Activated CD8-positive, alpha-beta memory T cell treated with anti-CD3 and anti-CD28 coated beads for 36 hours (primary cell): ENCODE data around the gene FUT6. TPM values are rescaled to one million over a fixed set of nuclear protein-coding genes. Genes with fewer than 3 reads are reported as not detected.

Source experiments
- CTCF ChIA-PET: fragments of 350-600 bp; sonication (Branson Sonifier 250); formaldehyde crosslinking; loops from one replicate; lab custom pipeline; 2021; ENCODE audit warnings: antibody characterized with exemption; lab: Charles Lee
- POLR2A ChIA-PET: fragments of 350-600 bp; sonication (Branson Sonifier 250); formaldehyde crosslinking; loops from one replicate; lab custom pipeline; 2021; ENCODE audit warnings: antibody characterized with exemption; lab: Charles Lee
- total RNA-seq, 2 experiments: library from RNA; stranded (reverse); gene quantifications; one replicate each; pipeline ENCODE4 v1.2.3, GENCODE V29; 2021

The FUT6 gene
- total RNA-seq, 2 experiments from 2014 or later, result not detected

- ChIA-PET POLR2A (no interaction called here), CTCF (interaction anchor here (1.0 kb wide), 1 partner anchor 10 kb away, joined by 3 read pairs; no protein-coding TSS in a partner anchor)
Measured at GRCh38 chr19:5814123-5814851, 25.2 kb downstream of the FUT6 start.

- ChIA-PET POLR2A (no interaction called here), CTCF (no interaction called here)
Measured at GRCh38 chr19:5811117-5811516, 28.4 kb downstream of the FUT6 start.

- ChIA-PET CTCF (no interaction called here), POLR2A (interaction anchor here (0.6 kb wide), 1 partner anchor 41 kb away, joined by 3 read pairs; no protein-coding TSS in a partner anchor)
Measured at GRCh38 chr19:5809469-5809868, 30.0 kb downstream of the FUT6 start.

GRCh38 chr19:5809053-5809452 lies 30.4 kb downstream of the FUT6 start:
- ChIA-PET POLR2A (interaction anchor here (0.6 kb wide), 1 partner anchor 41 kb away, joined by 3 read pairs; no protein-coding TSS in a partner anchor), CTCF (interaction anchor here (0.5 to 0.7 kb wide), 3 partner anchors 11 to 386 kb away, joined by 3 read pairs; no protein-coding TSS in a partner anchor)

GRCh38 chr19:5808120-5808816 lies 31.2 kb downstream of the FUT6 start:
- CTCF ChIA-PET, result interaction anchor here (0.5 to 0.7 kb wide), 3 partner anchors 11 to 387 kb away, joined by 3 read pairs; no protein-coding TSS in a partner anchor
- POLR2A ChIA-PET, result no interaction called here

GRCh38 chr19:5806905-5807304 lies 32.6 kb downstream of the FUT6 start:
- CTCF ChIA-PET, result interaction anchor here (2.1 kb wide), 1 partner anchor 215 kb away, joined by 8 read pairs; no protein-coding TSS in a partner anchor
- POLR2A ChIA-PET, result no interaction called here

GRCh38 chr19:5806133-5806489 lies 33.4 kb downstream of the FUT6 start:
- POLR2A ChIA-PET, result no interaction called here
- CTCF ChIA-PET, result interaction anchor here (0.7 to 2.1 kb wide), 2 partner anchors 216 to 413 kb away, joined by 3 to 8 read pairs; no protein-coding TSS in a partner anchor

- POLR2A ChIA-PET, result no interaction called here
Measured at GRCh38 chr19:5805462-5806132, 33.9 kb downstream of the FUT6 start.

GRCh38 chr19:5804516-5805461 lies 34.7 kb downstream of the FUT6 start, which contains the start of gene NRTN:
NRTN (plus strand) TSS chr19:5805067; CDS start chr19:5824166, 19,099 bp downstream.
- POLR2A ChIA-PET, result interaction anchor here (0.6 to 1.5 kb wide), 8 partner anchors 14 to 182 kb away, joined by 3 to 12 read pairs (median 4); partner anchors contain the start of genes DUS3L, NDUFA11, SAFB and SAFB2
- CTCF ChIA-PET, result interaction anchor here (0.7 to 2.4 kb wide), 29 partner anchors 9 to 222 kb away, joined by 3 to 32 read pairs (median 5); partner anchors contain the start of genes CATSPERD, DUS3L, LONP1 and NDUFA11

More at GRCh38 chr19:5805462-5806132, 33.9 kb downstream of the FUT6 start:
- CTCF ChIA-PET, result interaction anchor here (0.7 to 2.1 kb wide), 2 partner anchors 217 to 413 kb away, joined by 3 to 8 read pairs; no protein-coding TSS in a partner anchor

- POLR2A ChIA-PET, result interaction anchor here (0.6 to 1.5 kb wide), 8 partner anchors 13 to 181 kb away, joined by 3 to 12 read pairs (median 4); partner anchors contain the start of genes DUS3L, NDUFA11, SAFB and SAFB2
- CTCF ChIA-PET, result interaction anchor here (0.5 to 2.4 kb wide), 34 partner anchors 10 to 945 kb away, joined by 3 to 32 read pairs (median 4); partner anchors contain the start of genes CATSPERD, DUS3L, LONP1 and NDUFA11
Measured at GRCh38 chr19:5803752-5804515, 35.6 kb downstream of the FUT6 start.

- POLR2A ChIA-PET, result interaction anchor here (1.3 to 1.5 kb wide), 5 partner anchors 13 to 101 kb away, joined by 3 to 12 read pairs (median 8); partner anchors contain the start of genes DUS3L, NDUFA11 and VMAC
- CTCF ChIA-PET, result interaction anchor here (0.5 to 2.4 kb wide), 31 partner anchors 9 to 945 kb away, joined by 3 to 32 read pairs (median 4); partner anchors contain the start of genes CATSPERD, DUS3L, LONP1 and NDUFA11
Measured at GRCh38 chr19:5803441-5803751, 36.1 kb downstream of the FUT6 start.

GRCh38 chr19:5801796-5802619 lies 37.5 kb downstream of the FUT6 start:
- POLR2A ChIA-PET, result no interaction called here

GRCh38 chr19:5800361-5801270 lies 38.9 kb downstream of the FUT6 start:
- ChIA-PET POLR2A (no interaction called here), CTCF (no interaction called here)

More at GRCh38 chr19:5801796-5802619, 37.5 kb downstream of the FUT6 start:
- CTCF ChIA-PET, result interaction anchor here (0.9 kb wide), 1 partner anchor 185 kb away, joined by 3 read pairs; no protein-coding TSS in a partner anchor

GRCh38 chr19:5799247-5800241 lies 40.0 kb downstream of the FUT6 start:
- POLR2A ChIA-PET, result no interaction called here
- CTCF ChIA-PET, result no interaction called here
